ENCODE measurements around the gene ELMOD1. TPM values are rescaled to one million over a fixed set of nuclear protein-coding genes. Genes with fewer than 3 reads are reported as not detected.

The ELMOD1 gene
- total and polyA plus RNA-seq, 4 donors = 0.14 to 0.42 TPM; not detected in 2

- no peak for DNase-seq (ENCODE audit: low spot score)
- 51% methylated on average over 4 of the region's 4 CpGs for WGBS
- Histone ChIP-seq H3K9me3 (ENCODE audit: control insufficient read depth in 4 of 4, low read length in 3 of 4) (no peaks in the 10 kb centered on the region), H3K27ac (ENCODE audit: low read depth in 1 of 2, low read length in 2 of 2) (no peak overlapping the region), H3K4me3 (ENCODE audit: low read depth in 1 of 3, low read length in 3 of 3) (no peak overlapping the region), H3K9ac (ENCODE audit: low read depth in 1 of 2, low read length in 2 of 2) (no peak overlapping the region), H3K27me3 (ENCODE audit: control insufficient read depth in 4 of 4, insufficient read depth in 4 of 4, low read length in 3 of 4) (no peaks in the 10 kb centered on the region), H3K36me3 (ENCODE audit: control insufficient read depth in 4 of 4, insufficient read depth in 3 of 4, low read depth in 1 of 4, low read length in 3 of 4) (peaks cover 0 to 3% (median under 1%) of the 10 kb centered on the region in 4 donors), H3K4me1 (ENCODE audit: control insufficient read depth in 4 of 4, insufficient read depth in 4 of 4, low read length in 3 of 4) (peaks cover 0 to 18% (median 13%) of the 10 kb centered on the region in 4 donors)
- TF ChIP-seq EGR1 (IDR thresholded peaks at IDR 0.05; ENCODE audit: low read depth in 2 of 2) = no peak
- no peak for TF ChIP-seq RXRA (IDR thresholded peaks at IDR 0.05)
- TF ChIP-seq, protein P1, sequence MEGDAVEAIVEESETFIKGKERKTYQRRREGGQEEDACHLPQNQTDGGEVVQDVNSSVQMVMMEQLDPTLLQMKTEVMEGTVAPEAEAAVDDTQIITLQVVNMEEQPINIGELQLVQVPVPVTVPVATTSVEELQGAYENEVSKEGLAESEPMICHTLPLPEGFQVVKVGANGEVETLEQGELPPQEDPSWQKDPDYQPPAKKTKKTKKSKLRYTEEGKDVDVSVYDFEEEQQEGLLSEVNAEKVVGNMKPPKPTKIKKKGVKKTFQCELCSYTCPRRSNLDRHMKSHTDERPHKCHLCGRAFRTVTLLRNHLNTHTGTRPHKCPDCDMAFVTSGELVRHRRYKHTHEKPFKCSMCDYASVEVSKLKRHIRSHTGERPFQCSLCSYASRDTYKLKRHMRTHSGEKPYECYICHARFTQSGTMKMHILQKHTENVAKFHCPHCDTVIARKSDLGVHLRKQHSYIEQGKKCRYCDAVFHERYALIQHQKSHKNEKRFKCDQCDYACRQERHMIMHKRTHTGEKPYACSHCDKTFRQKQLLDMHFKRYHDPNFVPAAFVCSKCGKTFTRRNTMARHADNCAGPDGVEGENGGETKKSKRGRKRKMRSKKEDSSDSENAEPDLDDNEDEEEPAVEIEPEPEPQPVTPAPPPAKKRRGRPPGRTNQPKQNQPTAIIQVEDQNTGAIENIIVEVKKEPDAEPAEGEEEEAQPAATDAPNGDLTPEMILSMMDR (IDR thresholded peaks at IDR 0.05; ENCODE audit: low read depth, low read length, missing input control) = no peak
- no peak for TF ChIP-seq SP1 (IDR thresholded peaks at IDR 0.05)
- no peak for TF ChIP-seq REST (IDR thresholded peaks at IDR 0.05)
Measured at GRCh38 chr11:107562647-107563208, 28.2 kb upstream of the ELMOD1 start.

GRCh38 chr11:107563702-107564101 lies 27.2 kb upstream of the ELMOD1 start:
- Histone ChIP-seq H3K9ac (ENCODE audit: low read depth in 1 of 2, low read length in 2 of 2) (no peak overlapping the region), H3K36me3 (ENCODE audit: control insufficient read depth in 4 of 4, insufficient read depth in 3 of 4, low read depth in 1 of 4, low read length in 3 of 4) (peaks cover 0 to 3% (median under 1%) of the 10 kb centered on the region in 4 donors), H3K9me3 (ENCODE audit: control insufficient read depth in 4 of 4, low read length in 3 of 4) (no peaks in the 10 kb centered on the region), H3K4me1 (ENCODE audit: control insufficient read depth in 4 of 4, insufficient read depth in 4 of 4, low read length in 3 of 4) (peaks cover 0 to 18% (median 13%) of the 10 kb centered on the region in 4 donors), H3K27ac (ENCODE audit: low read depth in 1 of 2, low read length in 2 of 2) (no peak overlapping the region), H3K4me3 (ENCODE audit: low read depth in 1 of 3, low read length in 3 of 3) (no peak overlapping the region), H3K27me3 (ENCODE audit: control insufficient read depth in 4 of 4, insufficient read depth in 4 of 4, low read length in 3 of 4) (no peaks in the 10 kb centered on the region)
- 2% methylated on average over 2 of the region's 2 CpGs for WGBS
- TF ChIP-seq GABPA (IDR thresholded peaks at IDR 0.05 in 1 of 2, conservative IDR thresholded peaks at IDR 0.05 in 1 of 2) (no peak), RAD21 (IDR thresholded peaks at IDR 0.05) (peak; percentile 80), HNF4A (conservative IDR thresholded peaks at IDR 0.05) (no peak), YY1 (IDR thresholded peaks at IDR 0.05) (peak; percentile 52)
- TF ChIP-seq, protein P1 (IDR thresholded peaks at IDR 0.05; ENCODE audit: low read depth, low read length, missing input control) = peak; percentile 61
- DNase-seq (ENCODE audit: low spot score) = no peak
